Progenitor cell of endocrine pancreas (in vitro differentiated cells): ENCODE data around the gene RTEL1. TPM values are rescaled to one million over a fixed set of nuclear protein-coding genes. Genes with fewer than 3 reads are reported as not detected.

Experiments used
- DNase-seq: peaks from one replicate; pipeline ENCODE4 v3.0.0; 2021; ENCODE audit warnings: low spot score; ENCODE audit not compliant: unreplicated experiment
- H3K27ac Mint-ChIP-seq: 2 replicates; pipeline ENCODE4 v1.8.0; 2021; ENCODE audit warnings: mild to moderate bottlenecking, moderate library complexity, mixed read lengths
- H3K27me3 Mint-ChIP-seq: 2 replicates; pipeline ENCODE4 v1.8.0; 2021; ENCODE audit warnings: mixed read lengths
- H3K36me3 Mint-ChIP-seq: 2 replicates; pipeline ENCODE4 v1.8.0; 2022; ENCODE audit warnings: mixed read lengths; ENCODE audit not compliant: insufficient read depth
- H3K4me1 Mint-ChIP-seq: 2 replicates; pipeline ENCODE4 v1.8.0; 2021; ENCODE audit warnings: low read depth, mixed read lengths
- H3K4me3 Mint-ChIP-seq: 2 replicates; pipeline ENCODE4 v1.8.0; 2021; ENCODE audit warnings: low read depth, mild to moderate bottlenecking, moderate library complexity, mixed read lengths
- H3K9me3 Mint-ChIP-seq: 2 replicates; pipeline ENCODE4 v1.8.0; 2021; ENCODE audit warnings: low read depth, mixed read lengths
- CTCF ChIP-seq: fragments of 200-600 bp; sonication (generic); IDR thresholded peaks from one replicate; pipeline ENCODE4 v1.5.0; 2021; ENCODE audit warnings: antibody characterized with exemption, mild to moderate bottlenecking; ENCODE audit not compliant: unreplicated experiment
- total RNA-seq: library from RNA; stranded (reverse); gene quantifications from 2 replicates; pipeline ENCODE4 v1.2.1, GENCODE V29; 2021

Gene RTEL1
- total RNA-seq, 1 donor from 2014 or later = 35.5 TPM

DNA sequence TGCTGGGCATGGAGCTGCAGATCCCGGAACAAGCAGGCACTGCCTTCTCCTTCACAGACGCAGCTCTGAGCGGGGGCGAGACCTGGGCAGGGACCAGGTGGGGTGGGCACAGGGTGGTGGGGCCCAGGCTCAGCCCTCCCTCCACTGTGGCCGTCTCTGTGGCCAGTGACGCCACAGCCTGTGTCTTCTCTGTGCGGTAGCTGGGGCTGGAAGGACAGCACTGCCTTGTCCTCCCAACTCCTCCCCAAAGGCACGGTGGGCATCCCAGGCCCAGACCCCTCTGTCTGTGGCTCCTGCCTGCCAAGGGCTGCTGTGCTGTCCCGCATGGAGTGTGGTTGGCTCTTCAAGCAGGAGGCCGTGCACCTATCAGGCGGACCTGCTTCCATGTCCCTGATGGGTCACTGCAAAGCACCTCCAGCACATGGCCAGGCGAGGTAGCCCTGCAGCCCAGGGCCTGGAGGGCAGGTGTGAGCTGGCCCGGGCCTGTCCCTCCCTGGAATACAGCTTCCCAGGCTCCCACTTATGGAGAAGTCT is 23.6 kb downstream of the RTEL1 start:
- Mint-ChIP-seq H3K36me3 (peaks cover 3% of the 10 kb centered on the region), H3K27me3 (no peaks in the 10 kb centered on the region), H3K9me3 (no peaks in the 10 kb centered on the region), H3K4me1 (no peaks in the 10 kb centered on the region), H3K27ac (no peak overlapping the region), H3K4me3 (no peak overlapping the region)
- TF ChIP-seq CTCF = no peak
- DNase-seq = no peak

- no peak for DNase-seq
- no peak overlapping the region for H3K27ac Mint-ChIP-seq
- H3K9me3 Mint-ChIP-seq = no peaks in the 10 kb centered on the region
- H3K4me3 Mint-ChIP-seq = no peak overlapping the region
- no peaks in the 10 kb centered on the region for H3K4me1 Mint-ChIP-seq
- no peaks in the 10 kb centered on the region for H3K27me3 Mint-ChIP-seq
- no peak for TF ChIP-seq CTCF
- H3K36me3 Mint-ChIP-seq = no peaks in the 10 kb centered on the region
These were observed 24.4 kb downstream of the RTEL1 start for GRCh38 chr20:63682384-63683139.

DNA sequence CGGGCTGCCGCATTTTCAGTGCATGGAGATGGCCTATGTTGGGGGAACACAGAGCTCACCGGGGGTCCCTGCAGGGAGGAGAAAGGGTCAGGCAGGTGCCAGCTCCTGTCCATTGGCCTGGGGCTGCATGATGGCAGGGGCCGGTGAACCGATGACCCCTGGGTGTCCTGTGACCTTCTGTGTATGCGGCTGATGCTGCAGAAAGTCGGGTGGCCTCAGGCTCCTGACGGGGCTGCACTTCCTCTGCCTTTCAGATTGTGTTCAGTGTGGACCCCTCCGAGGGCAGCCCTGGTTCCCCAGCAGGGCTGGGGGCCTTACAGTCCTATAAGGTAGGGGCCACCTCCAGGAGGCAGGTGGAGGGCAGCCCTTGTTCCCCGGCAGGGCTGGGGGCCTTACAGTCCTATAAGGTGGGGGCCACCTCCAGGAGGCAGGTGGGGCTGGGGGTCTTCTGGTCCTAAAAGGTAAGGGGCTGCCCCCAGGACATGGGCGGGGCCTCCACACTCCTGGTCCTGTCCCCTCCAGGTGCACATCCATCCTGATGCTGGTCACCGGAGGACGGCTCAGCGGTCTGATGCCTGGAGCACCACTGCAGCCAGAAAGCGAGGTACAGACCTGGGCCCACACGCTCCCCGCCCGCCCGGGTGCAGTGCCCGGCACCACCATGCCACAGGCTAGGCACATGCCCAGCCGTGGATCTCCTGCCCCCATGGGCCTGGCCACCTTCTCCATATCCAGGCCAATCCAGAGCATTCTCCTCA is 27.3 kb downstream of the RTEL1 start:
- H3K4me1 Mint-ChIP-seq = no peaks in the 10 kb centered on the region
- H3K27me3 Mint-ChIP-seq = no peaks in the 10 kb centered on the region
- TF ChIP-seq CTCF = no peak
- no peak overlapping the region for H3K27ac Mint-ChIP-seq
- DNase-seq = no peak
- no peaks in the 10 kb centered on the region for H3K9me3 Mint-ChIP-seq
- H3K4me3 Mint-ChIP-seq = no peak overlapping the region
- no peaks in the 10 kb centered on the region for H3K36me3 Mint-ChIP-seq

DNA sequence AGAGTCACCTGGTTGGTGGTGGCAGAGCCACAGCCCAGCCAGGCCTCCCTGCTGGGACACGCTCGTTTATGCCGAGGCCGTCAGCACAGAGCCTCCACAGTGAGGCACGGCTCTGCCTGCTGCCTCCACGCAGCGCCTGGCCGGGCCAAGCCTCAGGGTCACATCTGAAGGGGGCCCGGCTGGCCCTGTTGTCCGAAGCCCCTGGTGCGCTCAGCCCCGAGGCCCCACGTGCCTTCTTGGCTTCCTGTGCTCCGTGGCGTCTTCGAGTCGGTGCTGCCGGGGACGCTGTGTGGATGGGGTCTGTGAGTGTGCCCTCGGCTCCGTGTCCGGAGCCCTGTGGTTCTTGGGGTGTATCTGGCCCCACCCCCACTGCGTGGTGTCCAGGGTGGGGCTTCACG is 28.0 kb downstream of the RTEL1 start:
- no peaks in the 10 kb centered on the region for H3K27me3 Mint-ChIP-seq
- no peaks in the 10 kb centered on the region for H3K9me3 Mint-ChIP-seq
- TF ChIP-seq CTCF = no peak

DNA sequence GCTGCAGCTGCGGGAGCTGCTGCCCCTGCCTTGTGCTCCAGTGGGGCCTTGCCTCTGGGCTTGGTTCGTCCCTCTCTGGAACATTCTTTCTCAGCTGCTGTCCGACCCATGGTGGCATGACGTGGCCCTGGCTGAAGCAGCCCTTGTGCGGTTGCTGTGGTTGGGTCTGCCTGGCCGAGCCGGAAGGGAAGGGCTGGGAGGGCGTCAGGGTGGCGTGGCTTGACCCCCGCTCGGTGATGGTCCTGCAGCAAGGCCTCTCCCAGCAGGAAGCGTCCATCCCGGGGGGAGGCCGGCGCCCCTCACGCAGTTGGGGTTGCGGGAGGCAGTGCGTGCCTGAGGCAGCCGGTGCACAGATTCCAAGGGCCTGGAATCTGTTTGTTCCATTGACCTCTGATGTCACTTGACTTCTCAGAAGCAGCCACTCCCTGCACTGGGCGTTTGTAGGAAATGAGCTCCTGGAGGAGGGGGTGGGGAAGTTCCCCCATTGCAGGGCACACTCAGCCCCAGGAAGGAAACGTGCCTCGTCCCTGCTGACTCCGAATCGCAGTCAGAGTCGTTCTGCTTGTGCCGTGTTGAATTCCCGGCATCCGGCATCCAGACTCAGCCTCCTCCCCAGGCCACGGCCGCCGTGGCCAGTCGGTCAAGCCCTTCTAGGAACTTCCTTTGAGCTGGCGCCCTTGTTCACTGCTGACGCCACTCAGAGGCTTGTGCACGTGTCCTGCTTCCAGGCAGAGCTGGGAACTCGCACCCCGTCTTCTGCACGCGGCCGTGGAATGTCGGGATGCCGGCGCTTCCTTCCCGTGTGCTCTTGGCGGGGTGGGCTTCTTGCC is 28.6 kb downstream of the RTEL1 start:
- Mint-ChIP-seq H3K4me1 (no peaks in the 10 kb centered on the region), H3K27ac (no peak overlapping the region), H3K4me3 (no peak overlapping the region), H3K36me3 (no peaks in the 10 kb centered on the region), H3K9me3 (no peaks in the 10 kb centered on the region), H3K27me3 (no peaks in the 10 kb centered on the region)
- no peak for TF ChIP-seq CTCF
- no peak for DNase-seq

More for the DNA sequence above, 28.0 kb downstream of the RTEL1 start:
- H3K4me3 Mint-ChIP-seq = no peak overlapping the region
- H3K27ac Mint-ChIP-seq = no peak overlapping the region
- DNase-seq = no peak
- H3K4me1 Mint-ChIP-seq = no peaks in the 10 kb centered on the region
- no peaks in the 10 kb centered on the region for H3K36me3 Mint-ChIP-seq
